Hepatocyte (in vitro differentiated cells): Measurements from ENCODE around the gene KRT31. TPM values are rescaled to one million over a fixed set of nuclear protein-coding genes. Genes with fewer than 3 reads are reported as not detected.

Experiments
- DNase-seq: peaks from one replicate; pipeline ENCODE4 v3.0.0-alpha.2; 2016; ENCODE audit warnings: low spot score
- H2AFZ ChIP-seq: fragments of 200-600 bp; sonication (generic); 2 replicates; pipeline ENCODE4 v1.6.0; 2016; ENCODE audit warnings: antibody characterized with exemption, mild to moderate bottlenecking
- H3K27ac ChIP-seq: fragments of 200-600 bp; sonication (generic); 2 replicates; pipeline ENCODE4 v1.5.1; 2016; ENCODE audit warnings: mild to moderate bottlenecking
- H3K27me3 ChIP-seq: fragments of 200-600 bp; sonication (generic); 2 replicates; pipeline ENCODE4 v1.6.1; 2016
- H3K36me3 ChIP-seq: fragments of 200-600 bp; sonication (generic); replicated peaks from 2 replicates; pipeline ENCODE4 v1.5.1; 2016; ENCODE audit warnings: low read depth; ENCODE audit not compliant: insufficient read depth
- H3K4me1 ChIP-seq: fragments of 200-600 bp; sonication (generic); 2 replicates; pipeline ENCODE4 v1.5.1; 2016; ENCODE audit warnings: mild to moderate bottlenecking, moderate library complexity; ENCODE audit not compliant: insufficient read depth
- H3K4me2 ChIP-seq: fragments of 200-600 bp; sonication (generic); 2 replicates; pipeline ENCODE4 v1.6.0; 2016
- H3K4me3 ChIP-seq: fragments of 200-600 bp; sonication (generic); 2 replicates; pipeline ENCODE4 v1.5.1; 2016; ENCODE audit warnings: mild to moderate bottlenecking
- H3K79me2 ChIP-seq: fragments of 200-600 bp; sonication (generic); 2 replicates; pipeline ENCODE4 v1.6.0; 2017; ENCODE audit warnings: mild to moderate bottlenecking
- H3K9me2 ChIP-seq: fragments of 200-600 bp; sonication (generic); replicated peaks from 2 replicates; pipeline ENCODE4 v1.6.0; 2017; ENCODE audit warnings: mild to moderate bottlenecking; ENCODE audit not compliant: insufficient read depth
- H3K9me3 ChIP-seq: fragments of 200-600 bp; sonication (generic); 2 replicates; pipeline ENCODE4 v1.5.1; 2016; ENCODE audit warnings: low read depth, mild to moderate bottlenecking
- H4K20me1 ChIP-seq: fragments of 200-600 bp; sonication (generic); 2 replicates; pipeline ENCODE4 v1.6.0; 2016; ENCODE audit warnings: mild to moderate bottlenecking; ENCODE audit not compliant: insufficient read depth, poor library complexity, severe bottlenecking
- CTCF ChIP-seq: fragments of 200-600 bp; sonication (generic); IDR thresholded peaks from 2 replicates; pipeline ENCODE4 v1.5.1; 2016; ENCODE audit warnings: antibody characterized with exemption, mild to moderate bottlenecking; ENCODE audit not compliant: poor library complexity
- EZH2 ChIP-seq: fragments of 200-600 bp; sonication (generic); IDR thresholded peaks from 2 replicates; pipeline ENCODE4 v1.6.1; 2016; ENCODE audit warnings: antibody characterized with exemption, mild to moderate bottlenecking, borderline replicate concordance
- EZH2phosphoT487 ChIP-seq: fragments of 200-600 bp; sonication (generic); IDR thresholded peaks from one replicate; pipeline ENCODE4 v1.6.1; 2018; ENCODE audit warnings: antibody characterized with exemption, mild to moderate bottlenecking, low read depth, moderate library complexity; ENCODE audit not compliant: unreplicated experiment, severe bottlenecking
- WGBS: methylation state at CpG from one replicate; pipeline ENCODE4 v1.1.6; 2016; ENCODE audit warnings: low lambda C conversion rate; ENCODE audit errors: missing lambda C conversion rate; 5-methylcytosine and 5-hydroxymethylcytosine counted together
- polyA plus RNA-seq: library from polyadenylated mRNA; unstranded; fragments of >200 nt; fragmentation: Nextera tagmentation; extraction: Ambion mirVana; gene quantifications from 2 replicates; pipeline ENCODE4 v1.2.1, GENCODE V29; 2016
- total RNA-seq: library from RNA; depleted of rRNA; stranded (reverse); fragments of >200 nt; gene quantifications from 2 replicates; pipeline ENCODE4 v1.2.3, GENCODE V29; 2014

The KRT31 gene
- total and polyA plus RNA-seq, 2 experiments from 2014 or later = not detected

- no peak for TF ChIP-seq EZH2
- no peak for TF ChIP-seq EZH2phosphoT487
- Histone ChIP-seq H3K9me2 (no peaks in the 10 kb centered on the region), H3K79me2 (no peaks in the 10 kb centered on the region), H3K4me3 (no peak overlapping the region), H3K4me1 (no peaks in the 10 kb centered on the region), H2AFZ (no peak overlapping the region), H4K20me1 (no peaks in the 10 kb centered on the region), H3K27me3 (no peaks in the 10 kb centered on the region), H3K27ac (no peak overlapping the region), H3K4me2 (no peak overlapping the region), H3K9me3 (no peaks in the 10 kb centered on the region), H3K36me3 (no peaks in the 10 kb centered on the region)
- no peak for DNase-seq
- 73% methylated on average over 5 of the region's 5 CpGs for WGBS
Observed at GRCh38 chr17:41439375-41439774, 42.0 kb upstream of the KRT31 start.

- Histone ChIP-seq H3K9me2 (no peaks in the 10 kb centered on the region), H3K36me3 (no peaks in the 10 kb centered on the region), H3K79me2 (no peaks in the 10 kb centered on the region), H3K4me3 (no peak overlapping the region), H4K20me1 (no peaks in the 10 kb centered on the region), H3K4me1 (no peaks in the 10 kb centered on the region), H3K27me3 (no peaks in the 10 kb centered on the region), H2AFZ (no peak overlapping the region), H3K27ac (no peak overlapping the region), H3K9me3 (no peaks in the 10 kb centered on the region), H3K4me2 (no peak overlapping the region)
- WGBS = 86% methylated on average over 9 of the region's 9 CpGs
- TF ChIP-seq EZH2 (no peak), EZH2phosphoT487 (no peak), CTCF (no peak)
- no peak for DNase-seq
Observed at GRCh38 chr17:41437769-41438168, 40.4 kb upstream of the KRT31 start.

- Histone ChIP-seq H3K4me1 (no peaks in the 10 kb centered on the region), H3K27ac (no peak overlapping the region), H3K4me2 (no peak overlapping the region), H2AFZ (no peak overlapping the region), H3K36me3 (no peaks in the 10 kb centered on the region), H3K9me2 (no peaks in the 10 kb centered on the region), H4K20me1 (no peaks in the 10 kb centered on the region), H3K4me3 (no peak overlapping the region), H3K79me2 (no peaks in the 10 kb centered on the region), H3K9me3 (no peaks in the 10 kb centered on the region), H3K27me3 (no peaks in the 10 kb centered on the region)
- no peak for DNase-seq
- TF ChIP-seq EZH2phosphoT487 = no peak
- TF ChIP-seq CTCF = no peak
- no peak for TF ChIP-seq EZH2
- 93% methylated on average over 7 of the region's 7 CpGs for WGBS
Observed at GRCh38 chr17:41437254-41437653, 39.8 kb upstream of the KRT31 start.

GRCh38 chr17:41434415-41434814 is 37.0 kb upstream of the KRT31 start:
- no peaks in the 10 kb centered on the region for H4K20me1 ChIP-seq
- H3K27ac ChIP-seq = no peak overlapping the region
- WGBS = 64% methylated on average over 5 of the region's 5 CpGs
- no peak overlapping the region for H3K4me3 ChIP-seq
- H3K79me2 ChIP-seq = no peaks in the 10 kb centered on the region
- H2AFZ ChIP-seq = no peak overlapping the region
- H3K4me1 ChIP-seq = no peaks in the 10 kb centered on the region
- no peaks in the 10 kb centered on the region for H3K27me3 ChIP-seq
- no peak overlapping the region for H3K4me2 ChIP-seq
- no peaks in the 10 kb centered on the region for H3K36me3 ChIP-seq
- H3K9me2 ChIP-seq = no peaks in the 10 kb centered on the region
- H3K9me3 ChIP-seq = no peaks in the 10 kb centered on the region
- no peak for TF ChIP-seq EZH2phosphoT487
- no peak for TF ChIP-seq CTCF
- TF ChIP-seq EZH2 = no peak
- no peak for DNase-seq
